CD4-positive, alpha-beta T cell treated with Interleukin-6 at 100 ng/mL for 8 hours (primary cell): Measurements from ENCODE around the gene BMP8B.
"Not testable (repeated sequence)": the region's sequence is repeated elsewhere in the genome, so short reads cannot be mapped to it uniquely, and the experiment has no call there.

Experiments
- DNase-seq: peaks from one replicate; pipeline ENCODE4 v3.0.0-alpha.2; 2020; ENCODE audit warnings: mixed read lengths, low spot score

BMP8B gene

GRCh38 chr1:39812913-39813312 lies 24.2 kb upstream of the BMP8B start:
- no peak for DNase-seq

GRCh38 chr1:39808784-39809517 lies 20.3 kb upstream of the BMP8B start:
- DNase-seq: no peak

- DNase-seq: no peak
Measured at GRCh38 chr1:39805385-39805784, 16.7 kb upstream of the BMP8B start.

GRCh38 chr1:39802496-39803260 lies 14.0 kb upstream of the BMP8B start:
- no peak for DNase-seq

- DNase-seq: no peak
Measured at GRCh38 chr1:39800471-39800835, 11.8 kb upstream of the BMP8B start.

- DNase-seq: peak; percentile 57
Measured at GRCh38 chr1:39799770-39800470, 11.3 kb upstream of the BMP8B start.

- peak; percentile 90 for DNase-seq
Measured at GRCh38 chr1:39798859-39799769, 10.4 kb upstream of the BMP8B start.

GRCh38 chr1:39795651-39796050 lies 7.0 kb upstream of the BMP8B start:
- no peak for DNase-seq

GRCh38 chr1:39791838-39792237 lies 3.2 kb upstream of the BMP8B start:
- DNase-seq: no peak

GRCh38 chr1:39789571-39790110 lies 976 bp upstream of the BMP8B start:
- DNase-seq: no peak

GRCh38 chr1:39788426-39788757 lies 273 bp downstream of the BMP8B start:
- no peak for DNase-seq

- not testable (repeated sequence) for DNase-seq
Measured at GRCh38 chr1:39787964-39788363, 701 bp downstream of the BMP8B start.

- no peak for DNase-seq
Measured at GRCh38 chr1:39787468-39787867, 1.2 kb downstream of the BMP8B start.

- DNase-seq: not testable (repeated sequence)
Measured at GRCh38 chr1:39787108-39787375, 1.6 kb downstream of the BMP8B start.

- DNase-seq: not testable (repeated sequence)
Measured at GRCh38 chr1:39786303-39787107, 2.2 kb downstream of the BMP8B start.

- not testable (repeated sequence) for DNase-seq
Measured at GRCh38 chr1:39782685-39783084, 6.0 kb downstream of the BMP8B start.

GRCh38 chr1:39782103-39782502 lies 6.6 kb downstream of the BMP8B start:
- DNase-seq: no peak

- DNase-seq: no peak
Measured at GRCh38 chr1:39781349-39781715, 7.3 kb downstream of the BMP8B start.

- no peak for DNase-seq
Measured at GRCh38 chr1:39779821-39780220, 8.8 kb downstream of the BMP8B start.

- no peak for DNase-seq
Measured at GRCh38 chr1:39779137-39779536, 9.5 kb downstream of the BMP8B start.

GRCh38 chr1:39778463-39779099 lies 10.1 kb downstream of the BMP8B start:
- DNase-seq: not testable (repeated sequence)
